GM19043 (cell line): ENCODE data around the gene PSMC1.

Experiments
- ATAC-seq: cut with Tn5 transposase; IDR thresholded peaks from one replicate; pipeline ENCODE4 v1.9.1; 2021; ENCODE audit warnings: low read depth; ENCODE audit not compliant: unreplicated experiment

The PSMC1 gene

GRCh38 chr14:90301122-90301521, 44.8 kb downstream of the PSMC1 start:
- ATAC-seq = no peak

GRCh38 chr14:90301668-90302090, 45.3 kb downstream of the PSMC1 start:
- no peak for ATAC-seq

- ATAC-seq = no peak
Measured at GRCh38 chr14:90302529-90303303, 46.4 kb downstream of the PSMC1 start.

- no peak for ATAC-seq
Measured at GRCh38 chr14:90303473-90303872, 47.1 kb downstream of the PSMC1 start.

GRCh38 chr14:90304502-90304901, 48.1 kb downstream of the PSMC1 start:
- ATAC-seq = no peak

GRCh38 chr14:90305176-90305601, 48.8 kb downstream of the PSMC1 start:
- ATAC-seq = no peak

- no peak for ATAC-seq
Measured at GRCh38 chr14:90308561-90308960, 52.2 kb downstream of the PSMC1 start.

GRCh38 chr14:90317286-90317685, 60.9 kb downstream of the PSMC1 start:
- ATAC-seq = no peak

GRCh38 chr14:90318016-90318415, 61.7 kb downstream of the PSMC1 start:
- ATAC-seq = no peak

GRCh38 chr14:90319173-90319572, 62.8 kb downstream of the PSMC1 start:
- no peak for ATAC-seq

- no peak for ATAC-seq
Measured at GRCh38 chr14:90319634-90320541, 63.5 kb downstream of the PSMC1 start.

GRCh38 chr14:90321891-90322290, 65.5 kb downstream of the PSMC1 start:
- no peak for ATAC-seq
